B cell (primary cell): ENCODE results near the gene RPL36. TPM values are rescaled to one million over a fixed set of nuclear protein-coding genes. Genes with fewer than 3 reads are reported as not detected.

Experiments
- ATAC-seq: fragments of 200-7000 bp; cut with Tn5 transposase; one replicate; pipeline ENCODE4 v1.10.0; 2021; ENCODE audit warnings: low read depth, mild to moderate bottlenecking, moderate number of reproducible peaks, moderate library complexity
- CTCF ChIA-PET: fragments of 350-600 bp; sonication (Branson Sonifier 250); formaldehyde crosslinking; loops from one replicate; lab custom pipeline; 2021; ENCODE audit warnings: antibody characterized with exemption, inconsistent platforms; lab: Charles Lee
- POLR2A ChIA-PET: fragments of 350-600 bp; sonication (Branson Sonifier 250); formaldehyde crosslinking; loops from one replicate; lab custom pipeline; 2021; ENCODE audit warnings: antibody characterized with exemption; lab: Charles Lee
- DNase-seq: peaks from one replicate; pipeline ENCODE4 v3.0.0; 2013
- H2AFZ ChIP-seq: 2 replicates; pipeline ENCODE4 v1.6.1; 2012; ENCODE audit warnings: mild to moderate bottlenecking, low read depth, low read length; ENCODE audit not compliant: insufficient read depth, poor library complexity, severe bottlenecking
- H3K27ac ChIP-seq, 2 donors: 1 replicate in 1 of 2; 2 replicates in 1 of 2; pipeline ENCODE4 v1.5.1; 2012 to 2013; ENCODE audit warnings: low read length in 2 of 2, mild to moderate bottlenecking in 2 of 2, moderate library complexity in 1 of 2
- H3K27me3 ChIP-seq, 4 experiments: fragments of 200-600 bp in 1 of 4; sonication (generic) in 1 of 4; replicated peaks in 1 of 4; 1 replicate in 2 of 4; 2 replicates in 2 of 4; pipeline versions ENCODE4 v1.6.1 to v1.7.0; 2013 to 2016; ENCODE audit warnings: low read length in 3 of 4, mild to moderate bottlenecking in 2 of 4, mixed read lengths in 1 of 4, moderate library complexity in 1 of 4; ENCODE audit not compliant: insufficient read depth in 4 of 4, control insufficient read depth in 3 of 4; ENCODE audit errors: control extremely low read depth in 1 of 4
- H3K36me3 ChIP-seq, 2 experiments: replicated peaks in 1 of 2; 1 replicate in 1 of 2; 2 replicates in 1 of 2; pipeline versions ENCODE4 v1.6.1 to v1.7.1; 2013; ENCODE audit warnings: low read length in 1 of 2; ENCODE audit not compliant: insufficient read depth in 2 of 2, control insufficient read depth in 1 of 2; ENCODE audit errors: control extremely low read depth in 1 of 2, extremely low read depth in 1 of 2
- H3K4me1 ChIP-seq, 2 donors: fragments of 200-600 bp in 1 of 2; sonication (generic) in 1 of 2; 1 replicate in 1 of 2; 2 replicates in 1 of 2; pipeline versions ENCODE4 v1.5.1 to v1.6.1; 2013 to 2017; ENCODE audit warnings: low read length in 2 of 2; ENCODE audit not compliant: control insufficient read depth in 2 of 2, insufficient read depth in 2 of 2
- H3K4me2 ChIP-seq: replicated peaks from 2 replicates; pipeline ENCODE3; 2012; ENCODE audit warnings: mild to moderate bottlenecking, low read depth, low read length; ENCODE audit not compliant: poor library complexity, severe bottlenecking
- H3K4me3 ChIP-seq, 5 experiments: fragments of 200-600 bp in 1 of 5; sonication (generic) in 1 of 5; 1 replicate in 3 of 5; 2 replicates in 2 of 5; pipeline versions ENCODE4 v1.5.1 to v1.7.0; 2011 to 2016; ENCODE audit warnings: low read length in 4 of 5, mild to moderate bottlenecking in 4 of 5, low read depth in 2 of 5, control low read depth in 1 of 5, moderate library complexity in 1 of 5; ENCODE audit not compliant: insufficient read depth in 1 of 5; ENCODE audit errors: control extremely low read depth in 1 of 5, extremely low read depth in 1 of 5
- H3K79me2 ChIP-seq: fragments of 200-600 bp; sonication (generic); one replicate; pipeline ENCODE4 v1.6.0; 2016; ENCODE audit warnings: low read length; ENCODE audit not compliant: control insufficient read depth, insufficient read depth
- H3K9ac ChIP-seq: fragments of 200-600 bp; sonication (generic); 2 replicates; pipeline ENCODE4 v1.6.1; 2017; ENCODE audit warnings: mild to moderate bottlenecking, low read length, moderate library complexity
- H3K9me3 ChIP-seq, 3 donors: one replicate each; pipeline versions ENCODE4 v1.6.1 to v1.7.1; 2013; ENCODE audit warnings: low read length in 2 of 3; ENCODE audit not compliant: control insufficient read depth in 2 of 3, insufficient read depth in 1 of 3; ENCODE audit errors: control extremely low read depth in 1 of 3
- H4K20me1 ChIP-seq: 2 replicates; pipeline ENCODE4 v1.6.0; 2012; ENCODE audit warnings: mild to moderate bottlenecking, low read length; ENCODE audit not compliant: insufficient read depth, control insufficient read depth, poor library complexity, severe bottlenecking
- H3K27ac Mint-ChIP-seq: one replicate; pipeline ENCODE4 v1.8.0; 2021; ENCODE audit warnings: mixed read lengths
- H3K27me3 Mint-ChIP-seq: one replicate; pipeline ENCODE4 v1.8.0; 2021; ENCODE audit warnings: mixed read lengths
- H3K4me1 Mint-ChIP-seq: one replicate; pipeline ENCODE4 v1.8.0; 2021; ENCODE audit warnings: mixed read lengths
- H3K4me3 Mint-ChIP-seq: one replicate; pipeline ENCODE4 v1.8.0; 2021; ENCODE audit warnings: mixed read lengths
- H3K9me3 Mint-ChIP-seq: one replicate; pipeline ENCODE4 v1.8.0; 2022; ENCODE audit warnings: mixed read lengths; ENCODE audit not compliant: insufficient read depth
- EZH2 ChIP-seq: IDR thresholded peaks from 2 replicates; pipeline ENCODE4 v1.6.1; 2012; ENCODE audit warnings: borderline replicate concordance, low read depth, mild to moderate bottlenecking, moderate library complexity, low read length; ENCODE audit not compliant: insufficient read depth, poor library complexity, severe bottlenecking
- WGBS: methylation state at CpG from one replicate; pipeline ENCODE4 v1.1.5; 2013; ENCODE audit warnings: missing lambda C conversion rate; ENCODE audit not compliant: insufficient coverage; 5-methylcytosine and 5-hydroxymethylcytosine counted together
- intact Hi-C: fragments of 100-400 bp; cut with micrococcal nuclease; formaldehyde crosslinking; loops from one replicate; pipeline ENCODE4 v1.10.0; 2022
- polyA plus RNA-seq: library from polyadenylated mRNA; depleted of rRNA; stranded (reverse); fragments of >200 nt; gene quantifications from 2 replicates; pipeline ENCODE4 v1.2.3, GENCODE V29; 2012
- total RNA-seq, 2 donors: library from RNA; stranded (reverse); fragments of 120-200 nt in 1 of 2; gene quantifications; 1 replicate in 1 of 2; 2 replicates in 1 of 2; pipeline versions ENCODE4 v1.2.3 to v1.2.4, GENCODE V29; 2013 to 2022
- TF ChIP-seq, protein P1 (sequence below): fragments of 200-600 bp; IDR thresholded peaks from one replicate; pipeline ENCODE4 v1.8.0; 2022; ENCODE audit warnings: antibody characterized with exemption, mild to moderate bottlenecking

Gene RPL36
- total and polyA plus RNA-seq, 2 donors (not counting 1 experiment from before 2014, with no cell fraction given) = 899 to 983 TPM

DNA sequence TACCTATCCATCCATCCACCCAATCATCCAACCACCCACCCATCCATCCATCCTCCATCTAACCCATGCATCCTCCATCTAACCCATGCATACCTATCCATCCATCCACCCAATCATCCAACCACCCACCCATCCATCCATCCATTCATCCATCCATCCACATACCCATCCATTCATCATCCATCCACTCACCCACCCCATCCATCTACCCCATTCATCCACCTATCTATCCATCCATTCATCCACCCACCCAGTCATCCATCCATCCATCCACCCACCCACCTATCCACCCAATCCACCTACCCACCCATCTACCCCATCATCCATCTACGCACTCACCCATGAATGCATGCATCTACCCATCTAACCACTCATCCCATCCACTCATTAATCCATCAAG, 16.3 kb upstream of the RPL36 start:
- ATAC-seq (no peak), DNase-seq (no peak)
- Histone ChIP-seq H2AFZ (no peak overlapping the region), H3K4me1 (no peaks in the 10 kb centered on the region), H3K9me3 (no peaks in the 10 kb centered on the region), H4K20me1 (no peaks in the 10 kb centered on the region), H3K4me2 (no peak overlapping the region), H3K4me3 (no peak overlapping the region), H3K9ac (no peak overlapping the region), H3K27me3 (no peaks in the 10 kb centered on the region), H3K36me3 (peaks cover 0 to 10% of the 10 kb centered on the region in 2 experiments), H3K79me2 (no peaks in the 10 kb centered on the region), H3K27ac (no peak overlapping the region)
- intact Hi-C loops = no loop called here
- WGBS = 100% methylated on average over 1 of the region's 1 CpG
- no peaks in the 10 kb centered on the region for H3K4me1 Mint-ChIP-seq
- no peaks in the 10 kb centered on the region for H3K27me3 Mint-ChIP-seq
- POLR2A ChIA-PET = no interaction called here
- TF ChIP-seq, protein P1, sequence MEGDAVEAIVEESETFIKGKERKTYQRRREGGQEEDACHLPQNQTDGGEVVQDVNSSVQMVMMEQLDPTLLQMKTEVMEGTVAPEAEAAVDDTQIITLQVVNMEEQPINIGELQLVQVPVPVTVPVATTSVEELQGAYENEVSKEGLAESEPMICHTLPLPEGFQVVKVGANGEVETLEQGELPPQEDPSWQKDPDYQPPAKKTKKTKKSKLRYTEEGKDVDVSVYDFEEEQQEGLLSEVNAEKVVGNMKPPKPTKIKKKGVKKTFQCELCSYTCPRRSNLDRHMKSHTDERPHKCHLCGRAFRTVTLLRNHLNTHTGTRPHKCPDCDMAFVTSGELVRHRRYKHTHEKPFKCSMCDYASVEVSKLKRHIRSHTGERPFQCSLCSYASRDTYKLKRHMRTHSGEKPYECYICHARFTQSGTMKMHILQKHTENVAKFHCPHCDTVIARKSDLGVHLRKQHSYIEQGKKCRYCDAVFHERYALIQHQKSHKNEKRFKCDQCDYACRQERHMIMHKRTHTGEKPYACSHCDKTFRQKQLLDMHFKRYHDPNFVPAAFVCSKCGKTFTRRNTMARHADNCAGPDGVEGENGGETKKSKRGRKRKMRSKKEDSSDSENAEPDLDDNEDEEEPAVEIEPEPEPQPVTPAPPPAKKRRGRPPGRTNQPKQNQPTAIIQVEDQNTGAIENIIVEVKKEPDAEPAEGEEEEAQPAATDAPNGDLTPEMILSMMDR = no peak
- TF ChIP-seq EZH2 = no peak
- H3K9me3 Mint-ChIP-seq = no peaks in the 10 kb centered on the region
- CTCF ChIA-PET = no interaction called here
- no peak overlapping the region for H3K4me3 Mint-ChIP-seq
- no peak overlapping the region for H3K27ac Mint-ChIP-seq

DNA sequence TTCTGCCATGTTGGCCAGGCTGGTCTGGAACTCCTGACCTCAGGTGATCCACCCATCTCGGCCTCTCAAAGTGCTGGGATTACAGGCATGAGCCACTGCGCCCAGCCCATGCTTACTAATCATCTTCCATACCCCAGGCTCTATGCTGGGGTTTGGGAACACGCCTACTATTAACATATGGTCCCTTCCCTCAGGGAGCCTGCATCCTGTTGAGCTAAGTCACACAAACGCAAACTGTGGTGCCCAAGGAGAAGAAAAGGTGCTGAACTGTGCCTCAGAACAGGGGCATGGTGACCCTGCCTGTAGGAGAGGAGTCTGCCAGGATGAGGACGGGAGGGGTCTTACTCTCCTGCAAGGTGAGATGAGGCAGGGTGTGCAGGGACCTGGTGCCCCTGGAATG, 15.4 kb upstream of the RPL36 start:
- TF ChIP-seq, protein P1 = no peak
- no peak for TF ChIP-seq EZH2
- Mint-ChIP-seq H3K9me3 (no peaks in the 10 kb centered on the region), H3K4me1 (peaks cover 5% of the 10 kb centered on the region), H3K27me3 (no peaks in the 10 kb centered on the region), H3K4me3 (no peak overlapping the region), H3K27ac (no peak overlapping the region)
- ATAC-seq (no peak), DNase-seq (no peak)
- intact Hi-C loops = no loop called here
- H3K9ac ChIP-seq = no peak overlapping the region
- H3K4me2 ChIP-seq = no peak overlapping the region
- WGBS = 85% methylated on average over 4 of the region's 5 CpGs
- H3K79me2 ChIP-seq = peaks cover 7% of the 10 kb centered on the region
- CTCF ChIA-PET = no interaction called here
- H3K27ac ChIP-seq = no peak overlapping the region
- no peaks in the 10 kb centered on the region for H4K20me1 ChIP-seq
- H3K4me1 ChIP-seq = peaks cover 5 to 7% of the 10 kb centered on the region in 2 donors
- no peak overlapping the region for H2AFZ ChIP-seq
- H3K9me3 ChIP-seq = no peaks in the 10 kb centered on the region
- H3K4me3 ChIP-seq = no peak overlapping the region
- POLR2A ChIA-PET = no interaction called here
- H3K36me3 ChIP-seq = peaks cover 0 to under 1% of the 10 kb centered on the region in 2 experiments
- H3K27me3 ChIP-seq = no peaks in the 10 kb centered on the region
